Adipocyte (in vitro differentiated cells): Measurements from ENCODE around the gene KCNQ1OT1.
A peak's percentile ranks its signal among the peaks of the same experiment; 100 is the strongest.

Experiments used
- DNase-seq: peaks from one replicate; pipeline ENCODE4 v3.0.0-alpha.2; 2015; ENCODE audit warnings: low read depth
- H3K27me3 ChIP-seq: replicated peaks from 2 replicates; pipeline ENCODE4 v1.7.0; 2013; ENCODE audit warnings: mild to moderate bottlenecking, low read length, moderate library complexity; ENCODE audit not compliant: control insufficient read depth, insufficient read depth
- H3K36me3 ChIP-seq: 2 replicates; pipeline ENCODE4 v1.7.0; 2013; ENCODE audit warnings: low read length, mild to moderate bottlenecking, moderate library complexity; ENCODE audit not compliant: control insufficient read depth, insufficient read depth, severe bottlenecking
- H3K4me1 ChIP-seq: 2 replicates; pipeline ENCODE4 v1.7.0; 2013; ENCODE audit warnings: mild to moderate bottlenecking, low read length, moderate library complexity; ENCODE audit not compliant: control insufficient read depth, insufficient read depth
- H3K4me3 ChIP-seq: 2 replicates; pipeline ENCODE4 v1.7.0; 2013; ENCODE audit warnings: mild to moderate bottlenecking, low read length, moderate library complexity
- H3K9ac ChIP-seq: 2 replicates; pipeline ENCODE4 v1.7.0; 2013; ENCODE audit warnings: mild to moderate bottlenecking, low read length, moderate library complexity
- H3K9me3 ChIP-seq: 2 replicates; pipeline ENCODE4 v1.7.0; 2013; ENCODE audit warnings: mild to moderate bottlenecking, low read length, moderate library complexity; ENCODE audit not compliant: control insufficient read depth

The KCNQ1OT1 gene

DNA sequence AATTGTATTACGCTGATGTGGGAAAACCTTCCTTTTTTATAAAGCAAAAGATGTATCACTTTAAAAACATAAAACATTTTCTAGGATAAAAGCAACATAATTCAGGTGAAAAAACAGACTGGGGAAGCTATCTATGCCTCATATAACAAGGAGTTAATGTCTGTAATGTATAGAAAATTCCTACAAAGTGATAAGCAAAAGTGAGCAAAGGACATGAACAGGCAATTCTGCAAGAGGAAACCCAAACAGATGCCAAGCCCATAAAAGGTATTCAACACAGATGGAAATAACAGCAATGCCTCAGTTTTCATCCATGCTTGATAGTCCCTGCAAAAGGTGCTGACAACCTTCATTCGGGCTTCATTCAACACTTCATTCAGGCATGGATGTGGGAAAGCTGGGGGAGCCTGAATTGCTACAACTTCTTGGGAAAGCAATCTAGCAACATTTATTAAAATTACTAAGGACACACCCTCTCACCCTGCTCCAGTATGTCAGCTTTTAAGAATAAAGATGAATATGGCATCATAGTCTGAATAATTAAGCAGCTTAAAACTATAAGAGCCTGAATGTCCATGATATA lies 39.3 kb downstream of the KCNQ1OT1 start:
- Histone ChIP-seq H3K9me3 (peaks cover 59% of the 10 kb centered on the region), H3K9ac (no peak overlapping the region), H3K4me3 (peak overlapping the region; percentile 44), H3K4me1 (no peaks in the 10 kb centered on the region), H3K36me3 (peaks cover 9% of the 10 kb centered on the region), H3K27me3 (no peaks in the 10 kb centered on the region)
- no peak for DNase-seq

DNA sequence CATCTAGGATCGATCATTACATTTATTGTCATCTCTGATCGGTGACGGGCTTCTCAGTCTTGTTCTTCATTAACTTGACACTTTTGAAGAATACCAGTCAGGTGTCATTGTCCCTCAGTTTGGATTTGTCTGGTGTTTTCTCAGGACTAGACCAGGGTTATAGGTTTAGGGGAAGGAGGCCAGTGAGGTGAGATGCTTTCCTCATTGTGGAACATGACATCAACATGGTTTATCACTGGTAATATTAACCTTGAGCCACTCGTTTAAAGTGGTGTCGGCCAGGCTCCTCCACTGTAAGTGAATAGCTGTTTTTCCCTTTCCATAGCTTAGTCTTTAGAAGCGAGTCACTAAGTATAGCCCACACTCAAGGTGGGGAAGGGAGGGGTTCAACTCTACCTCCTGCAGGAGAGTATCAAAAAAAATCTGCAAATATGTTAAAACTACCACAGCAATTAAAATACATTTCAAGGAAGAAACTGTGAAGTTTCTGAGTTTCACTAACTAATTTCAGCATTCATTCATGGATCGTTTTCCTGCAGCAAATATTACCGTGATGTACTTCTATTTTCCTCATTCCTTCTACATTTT lies 42.0 kb downstream of the KCNQ1OT1 start:
- H3K9ac ChIP-seq: no peak overlapping the region
- H3K36me3 ChIP-seq: no peaks in the 10 kb centered on the region
- H3K4me3 ChIP-seq: no peak overlapping the region
- DNase-seq: no peak
- H3K27me3 ChIP-seq: no peaks in the 10 kb centered on the region
- no peaks in the 10 kb centered on the region for H3K4me1 ChIP-seq
- H3K9me3 ChIP-seq: peaks cover 78% of the 10 kb centered on the region

DNA sequence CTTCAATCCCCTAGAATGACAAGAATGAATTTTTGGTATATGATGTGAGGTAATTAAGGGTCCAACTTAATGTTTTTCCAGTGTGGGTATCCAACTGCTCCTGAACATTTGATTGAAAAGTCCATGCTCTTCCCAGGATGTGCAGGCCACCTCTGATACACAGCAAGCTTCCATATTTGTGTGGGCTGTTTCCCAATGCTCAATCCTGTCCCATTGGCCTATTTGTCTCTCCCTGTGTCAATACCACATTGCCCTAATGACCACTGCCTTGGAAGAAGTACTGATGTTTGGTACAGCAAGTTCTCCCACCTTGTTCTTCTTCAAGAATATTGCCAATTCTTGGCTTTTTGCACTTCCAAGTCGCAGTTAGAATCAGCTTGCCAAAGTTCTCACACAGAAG lies 42.9 kb downstream of the KCNQ1OT1 start:
- Histone ChIP-seq H3K36me3 (no peaks in the 10 kb centered on the region), H3K4me3 (no peak overlapping the region), H3K27me3 (no peaks in the 10 kb centered on the region), H3K9me3 (peaks cover 86% of the 10 kb centered on the region), H3K9ac (no peak overlapping the region), H3K4me1 (no peaks in the 10 kb centered on the region)
- no peak for DNase-seq

DNA sequence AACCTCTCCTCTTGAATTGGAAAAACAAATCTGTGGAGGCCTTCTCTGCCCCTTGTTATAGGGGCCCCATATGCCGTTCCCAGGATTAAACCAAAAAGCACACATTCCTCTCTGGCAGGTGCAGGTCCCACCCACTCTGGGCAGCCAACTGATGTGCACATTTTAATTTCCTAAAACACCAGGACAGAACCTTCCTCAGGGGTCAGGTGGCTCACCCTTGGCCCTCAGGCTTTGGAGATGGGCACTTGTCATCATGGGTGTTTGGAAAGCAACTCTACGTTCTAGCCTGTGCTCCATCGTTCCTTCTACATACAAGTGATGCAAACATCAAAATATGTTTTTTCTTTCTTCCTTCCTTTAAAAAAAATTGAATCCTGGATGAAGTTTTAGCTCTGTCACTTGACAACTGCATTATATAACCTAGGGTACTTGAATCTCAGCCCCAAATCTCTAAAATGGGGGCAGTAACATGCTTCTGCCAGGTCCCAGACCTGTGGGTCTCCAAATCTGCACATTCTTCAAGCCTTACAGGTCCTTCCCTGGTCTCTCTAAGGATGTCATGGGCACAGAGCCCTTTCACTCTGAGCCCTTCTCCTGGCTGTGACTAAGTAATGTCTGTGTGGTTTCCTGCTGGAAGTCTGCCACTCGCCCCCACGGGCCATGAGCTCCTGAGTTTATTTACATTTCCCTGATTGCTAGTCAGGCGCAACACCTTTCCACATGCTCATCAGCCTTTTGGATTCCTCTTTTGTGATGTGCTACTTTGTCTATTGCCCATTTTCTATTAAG lies 43.8 kb downstream of the KCNQ1OT1 start:
- H3K4me3 ChIP-seq: no peak overlapping the region
- no peaks in the 10 kb centered on the region for H3K4me1 ChIP-seq
- H3K27me3 ChIP-seq: no peaks in the 10 kb centered on the region
- no peak overlapping the region for H3K9ac ChIP-seq
- peak; percentile 30 for DNase-seq
- no peaks in the 10 kb centered on the region for H3K36me3 ChIP-seq
- H3K9me3 ChIP-seq: peaks cover 86% of the 10 kb centered on the region

DNA sequence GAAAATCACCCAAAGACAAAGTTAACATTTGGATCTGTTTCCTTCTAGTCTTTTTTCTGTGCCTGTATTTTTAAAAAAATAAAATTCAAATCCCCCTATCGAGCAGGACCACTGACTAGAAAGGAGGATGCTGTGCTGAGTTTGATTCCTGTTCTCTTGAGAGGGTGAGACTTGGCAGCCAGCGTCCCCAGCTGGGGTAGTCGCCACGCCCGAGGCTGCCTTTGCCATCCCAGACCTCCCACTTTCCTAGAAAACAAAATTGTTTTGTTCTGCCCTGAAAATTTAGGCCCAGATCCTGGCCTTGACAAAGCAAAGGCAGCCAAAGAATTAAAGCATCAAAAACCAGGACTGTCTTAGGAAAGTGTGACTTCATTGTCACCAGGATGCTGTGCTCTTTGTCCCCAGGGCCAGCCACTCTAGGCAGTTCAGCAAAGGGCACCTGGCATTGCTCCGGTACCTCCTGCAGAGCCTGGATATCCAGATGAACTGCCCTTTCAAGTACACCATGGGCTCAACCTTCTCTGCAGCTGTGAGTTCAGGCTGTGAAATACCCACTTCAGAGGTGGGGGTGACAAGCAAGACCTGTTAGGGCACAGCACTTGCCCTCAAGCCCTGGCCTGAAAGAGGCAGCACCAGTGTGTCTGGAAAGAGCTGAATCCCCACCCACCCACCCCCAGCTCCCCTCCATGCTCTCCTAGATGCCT lies 44.6 kb downstream of the KCNQ1OT1 start:
- Histone ChIP-seq H3K4me1 (no peaks in the 10 kb centered on the region), H3K9ac (no peak overlapping the region), H3K9me3 (peaks cover 86% of the 10 kb centered on the region), H3K4me3 (no peak overlapping the region), H3K36me3 (no peaks in the 10 kb centered on the region), H3K27me3 (no peaks in the 10 kb centered on the region)
- DNase-seq: no peak

DNA sequence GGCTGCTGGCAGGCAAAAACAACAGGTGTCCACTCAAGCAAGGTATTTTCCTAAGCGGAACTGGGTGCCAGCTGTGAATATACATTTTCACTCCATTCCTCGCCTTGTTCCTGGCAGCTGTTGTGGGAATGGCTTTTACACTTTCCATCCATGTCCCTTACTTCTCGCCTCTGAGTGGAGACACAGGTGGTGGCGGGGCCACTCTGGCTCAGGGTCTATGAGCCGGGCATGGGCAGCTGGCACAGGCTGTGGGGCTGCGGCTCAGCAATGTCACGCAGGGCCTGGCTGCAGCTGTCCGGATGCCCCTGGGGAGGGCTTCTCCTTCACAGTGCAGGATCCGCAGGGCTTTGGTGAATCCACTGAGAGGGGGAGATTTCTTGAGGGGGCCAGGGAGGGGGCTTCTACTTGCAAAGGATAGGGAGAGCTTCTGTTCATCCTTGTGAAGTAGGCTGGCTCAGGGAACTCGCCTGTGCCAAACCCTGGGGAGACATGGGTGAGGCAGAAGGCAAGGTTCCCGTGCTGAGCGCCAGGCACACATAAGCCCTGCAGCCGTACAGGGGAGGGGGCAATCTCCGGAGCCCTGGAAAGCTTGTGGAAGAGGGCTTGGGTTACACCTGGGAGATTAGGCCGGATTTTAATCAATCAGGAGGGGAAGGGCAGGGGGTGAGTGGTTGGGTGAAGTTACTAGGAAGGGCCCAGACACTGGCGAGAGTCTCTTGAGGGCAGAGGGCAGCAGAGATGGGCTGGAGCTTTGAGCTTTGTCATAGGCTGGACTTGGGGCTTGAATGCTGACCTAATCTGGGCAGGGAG lies 45.7 kb downstream of the KCNQ1OT1 start:
- Histone ChIP-seq H3K36me3 (no peaks in the 10 kb centered on the region), H3K4me1 (no peaks in the 10 kb centered on the region), H3K4me3 (no peak overlapping the region), H3K9ac (no peak overlapping the region), H3K9me3 (peaks cover 86% of the 10 kb centered on the region), H3K27me3 (no peaks in the 10 kb centered on the region)
- no peak for DNase-seq

DNA sequence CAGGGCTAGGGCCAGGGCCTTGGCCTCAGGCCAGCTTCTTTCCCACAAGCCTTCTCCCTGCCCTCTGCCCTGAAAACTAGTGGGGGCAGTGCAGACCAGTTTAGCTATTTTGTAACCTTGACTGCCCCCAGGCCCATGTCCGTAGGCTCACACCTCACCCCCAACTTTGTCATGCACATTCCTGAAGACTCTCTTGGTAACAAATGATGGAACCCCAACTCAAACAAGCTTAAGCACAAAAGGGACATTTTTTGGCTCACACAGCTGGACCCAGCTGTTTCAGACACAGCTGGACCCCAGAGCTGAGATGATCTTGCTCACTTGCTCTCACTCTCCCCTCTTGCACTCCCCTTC lies 46.6 kb downstream of the KCNQ1OT1 start:
- H3K4me1 ChIP-seq: no peaks in the 10 kb centered on the region
- no peaks in the 10 kb centered on the region for H3K36me3 ChIP-seq
- H3K9me3 ChIP-seq: peaks cover 86% of the 10 kb centered on the region
- no peaks in the 10 kb centered on the region for H3K27me3 ChIP-seq
- no peak overlapping the region for H3K9ac ChIP-seq
- no peak overlapping the region for H3K4me3 ChIP-seq
- DNase-seq: no peak

DNA sequence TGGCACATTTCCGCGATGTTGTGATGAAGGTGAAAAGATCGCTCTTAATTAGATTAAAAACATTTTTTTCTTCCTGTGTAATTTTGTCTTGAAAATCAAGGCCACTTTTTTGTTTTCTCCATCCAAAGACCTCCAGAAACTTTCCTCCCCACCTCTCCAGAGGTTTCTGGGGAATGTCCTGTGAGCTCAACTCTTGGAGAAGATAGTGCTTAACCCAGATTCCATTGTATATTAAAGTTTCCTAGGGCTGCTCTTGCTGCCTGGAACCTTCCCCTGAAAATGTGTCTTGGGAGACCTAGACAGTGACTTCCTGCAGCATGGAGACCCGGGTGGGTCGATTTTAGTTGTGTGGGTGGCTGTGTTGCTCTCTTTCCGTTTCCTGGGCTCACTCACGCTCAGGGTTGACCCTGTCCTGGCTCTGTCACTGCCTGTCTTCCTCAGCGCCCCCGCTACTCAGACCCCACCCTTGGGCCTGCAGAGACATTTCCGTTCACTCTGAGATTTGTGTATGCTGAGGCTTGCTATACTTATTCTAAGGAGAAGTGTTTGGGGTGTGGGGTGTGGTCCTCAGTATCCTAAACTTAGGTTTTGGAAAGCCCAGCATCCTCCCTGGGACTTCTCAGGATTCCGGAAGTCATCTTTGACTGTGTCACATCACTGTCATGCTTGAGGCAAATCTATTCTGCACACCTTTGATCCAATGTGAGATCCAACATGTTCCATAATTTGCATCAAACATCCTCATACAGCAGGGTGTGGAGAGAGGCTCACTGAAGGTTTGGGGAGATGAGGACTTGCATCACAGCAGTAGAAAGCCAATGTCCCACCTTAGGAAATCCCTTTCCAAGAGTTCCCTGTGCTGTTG lies 47.2 kb downstream of the KCNQ1OT1 start:
- Histone ChIP-seq H3K9me3 (peaks cover 86% of the 10 kb centered on the region), H3K4me3 (no peak overlapping the region), H3K4me1 (no peaks in the 10 kb centered on the region), H3K36me3 (no peaks in the 10 kb centered on the region), H3K9ac (no peak overlapping the region), H3K27me3 (no peaks in the 10 kb centered on the region)
- no peak for DNase-seq

DNA sequence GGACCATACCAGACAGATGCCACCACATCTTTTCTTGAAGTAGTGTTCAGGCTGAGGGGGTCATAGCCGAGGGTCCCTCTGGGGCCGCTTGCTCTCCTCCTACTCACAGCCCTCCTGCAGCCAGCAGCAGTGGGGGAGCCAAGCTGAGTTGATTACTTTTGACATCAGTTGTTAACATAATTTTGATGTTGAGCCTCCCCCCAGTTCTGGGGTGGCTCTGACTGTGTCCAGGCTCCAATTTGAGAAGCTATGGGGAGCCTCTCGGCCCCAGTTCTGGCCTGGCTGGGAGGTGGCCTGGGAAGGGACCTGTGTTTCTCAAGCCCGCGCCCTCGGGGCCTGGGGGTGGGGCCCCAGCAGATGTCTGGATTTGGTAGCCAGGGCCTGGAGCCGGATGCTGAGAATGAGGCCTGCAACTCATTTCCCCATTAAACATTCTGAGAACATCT lies 47.9 kb downstream of the KCNQ1OT1 start:
- Histone ChIP-seq H3K4me3 (peak overlapping the region; percentile 9), H3K27me3 (no peaks in the 10 kb centered on the region), H3K9ac (no peak overlapping the region), H3K9me3 (peaks cover 86% of the 10 kb centered on the region), H3K4me1 (no peaks in the 10 kb centered on the region), H3K36me3 (no peaks in the 10 kb centered on the region)
- no peak for DNase-seq

DNA sequence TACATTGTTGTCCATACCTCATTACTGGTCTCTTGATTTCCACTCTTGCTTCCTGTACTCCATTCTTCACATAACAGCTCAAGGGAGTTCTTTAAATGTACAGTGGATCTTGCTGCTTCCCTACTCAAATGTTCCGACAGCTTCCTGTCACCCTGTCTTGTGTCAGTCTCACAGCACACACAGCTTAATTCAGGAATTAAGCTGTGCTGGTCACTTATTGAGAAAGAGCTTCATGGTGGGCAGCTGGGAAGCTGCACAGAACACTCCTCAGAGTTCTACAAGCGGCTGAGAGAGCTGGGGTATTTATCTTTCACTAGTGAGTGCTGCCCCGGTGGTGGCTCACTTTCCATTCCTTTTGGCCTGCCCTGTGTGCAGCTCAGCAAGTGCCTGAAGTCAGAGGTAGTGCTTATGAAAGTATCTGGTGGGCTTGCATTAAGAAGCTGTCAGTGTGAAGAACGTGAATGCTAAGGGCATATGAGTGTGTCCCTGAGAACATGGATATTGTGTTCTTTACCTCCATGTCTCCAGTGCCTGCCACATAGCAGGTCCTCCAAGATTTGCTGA lies 48.7 kb downstream of the KCNQ1OT1 start:
- Histone ChIP-seq H3K4me3 (peak overlapping the region; percentile 9), H3K36me3 (no peaks in the 10 kb centered on the region), H3K27me3 (no peaks in the 10 kb centered on the region), H3K4me1 (no peaks in the 10 kb centered on the region), H3K9me3 (peaks cover 86% of the 10 kb centered on the region), H3K9ac (no peak overlapping the region)
- no peak for DNase-seq
